ENCODE results near the gene DSC2. TPM values are rescaled to one million over a fixed set of nuclear protein-coding genes. Genes with fewer than 3 reads are reported as not detected.

DSC2 gene
- total and polyA plus RNA-seq, 2 donors (not counting 1 experiment from before 2014, with no cell fraction given) = under 0.01 TPM; not detected in 1

DNA sequence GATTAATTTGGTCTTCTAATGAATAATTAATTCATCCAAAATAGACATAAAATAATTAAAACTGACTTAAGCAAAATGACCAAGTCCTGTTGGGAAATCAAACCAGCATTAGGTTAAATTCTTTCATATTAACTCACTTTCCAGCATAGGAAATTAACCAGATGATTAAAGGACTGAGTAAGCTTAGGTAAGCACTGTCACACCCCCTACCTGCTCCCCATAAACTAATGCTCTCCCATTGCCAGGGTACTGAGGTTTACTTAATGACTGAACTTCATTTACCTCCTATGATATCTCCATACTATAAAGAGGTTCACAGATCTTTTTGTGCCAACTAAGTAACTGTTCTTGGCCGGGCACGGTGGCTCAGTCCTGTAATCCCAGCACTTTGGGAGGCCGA, 13.7 kb downstream of the DSC2 start:
- DNase-seq (ENCODE audit: low read depth in 2 of 2) = no peak
- Histone ChIP-seq H3K36me3 (ENCODE audit: control insufficient read depth, insufficient read depth, low read length) (no peaks in the 10 kb centered on the region), H3K79me2 (ENCODE audit: control insufficient read depth, insufficient read depth, low read length) (no peaks in the 10 kb centered on the region), H2AFZ (ENCODE audit: low read length) (no peak overlapping the region), H4K20me1 (ENCODE audit: control insufficient read depth, extremely low read depth, insufficient read depth, low read length) (no peaks in the 10 kb centered on the region), H3K27me3 (ENCODE audit: control insufficient read depth, insufficient read depth, low read length) (no peaks in the 10 kb centered on the region), H3K4me2 (ENCODE audit: extremely low read depth, insufficient read depth, low read length) (no peak overlapping the region), H3K9ac (ENCODE audit: insufficient read depth, low read length) (no peak overlapping the region), H3K4me3 (replicated peaks in 1 of 4; ENCODE audit: control extremely low read depth in 1 of 4, insufficient read depth in 1 of 4, low read depth in 3 of 4, low read length in 4 of 4) (no peak overlapping the region), H3K9me3 (ENCODE audit: control insufficient read depth, insufficient read depth, low read depth, low read length) (no peaks in the 10 kb centered on the region), H3K4me1 (ENCODE audit: control insufficient read depth, extremely low read depth, insufficient read depth, low read length) (no peaks in the 10 kb centered on the region), H3K27ac (ENCODE audit: insufficient read depth, low read length) (no peak overlapping the region)
- TF ChIP-seq, protein P1, sequence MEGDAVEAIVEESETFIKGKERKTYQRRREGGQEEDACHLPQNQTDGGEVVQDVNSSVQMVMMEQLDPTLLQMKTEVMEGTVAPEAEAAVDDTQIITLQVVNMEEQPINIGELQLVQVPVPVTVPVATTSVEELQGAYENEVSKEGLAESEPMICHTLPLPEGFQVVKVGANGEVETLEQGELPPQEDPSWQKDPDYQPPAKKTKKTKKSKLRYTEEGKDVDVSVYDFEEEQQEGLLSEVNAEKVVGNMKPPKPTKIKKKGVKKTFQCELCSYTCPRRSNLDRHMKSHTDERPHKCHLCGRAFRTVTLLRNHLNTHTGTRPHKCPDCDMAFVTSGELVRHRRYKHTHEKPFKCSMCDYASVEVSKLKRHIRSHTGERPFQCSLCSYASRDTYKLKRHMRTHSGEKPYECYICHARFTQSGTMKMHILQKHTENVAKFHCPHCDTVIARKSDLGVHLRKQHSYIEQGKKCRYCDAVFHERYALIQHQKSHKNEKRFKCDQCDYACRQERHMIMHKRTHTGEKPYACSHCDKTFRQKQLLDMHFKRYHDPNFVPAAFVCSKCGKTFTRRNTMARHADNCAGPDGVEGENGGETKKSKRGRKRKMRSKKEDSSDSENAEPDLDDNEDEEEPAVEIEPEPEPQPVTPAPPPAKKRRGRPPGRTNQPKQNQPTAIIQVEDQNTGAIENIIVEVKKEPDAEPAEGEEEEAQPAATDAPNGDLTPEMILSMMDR (conservative IDR thresholded peaks at IDR 0.05 in 1 of 2, IDR thresholded peaks at IDR 0.05 in 1 of 2; ENCODE audit: low read depth in 1 of 2, low read length in 2 of 2) = no peak
- TF ChIP-seq EZH2 (IDR thresholded peaks at IDR 0.05; ENCODE audit: low read length, missing control alignments) = no peak

DNA sequence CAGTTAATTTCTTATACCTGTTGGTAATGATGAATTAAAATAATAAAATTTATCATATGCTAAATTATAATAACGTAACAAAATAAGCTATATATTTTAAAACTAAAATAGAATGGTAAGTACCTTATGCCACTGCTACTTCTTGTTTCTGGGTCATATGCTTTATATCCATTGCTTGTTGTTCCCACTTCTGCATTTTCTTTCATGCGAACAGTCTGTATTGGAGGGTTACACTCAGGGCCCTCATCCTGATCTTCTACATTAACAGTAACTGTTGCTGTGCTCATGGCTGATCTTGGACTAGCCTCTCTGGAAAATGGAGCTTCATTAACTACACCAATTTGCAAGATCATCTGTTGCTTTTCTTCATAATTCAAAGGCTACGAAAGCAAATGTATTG, 22.2 kb downstream of the DSC2 start:
- no peaks in the 10 kb centered on the region for H4K20me1 ChIP-seq (ENCODE audit: control insufficient read depth, extremely low read depth, insufficient read depth, low read length)
- no peak overlapping the region for H3K9ac ChIP-seq (ENCODE audit: insufficient read depth, low read length)
- no peaks in the 10 kb centered on the region for H3K79me2 ChIP-seq (ENCODE audit: control insufficient read depth, insufficient read depth, low read length)
- TF ChIP-seq EZH2 (IDR thresholded peaks at IDR 0.05; ENCODE audit: low read length, missing control alignments) = no peak
- no peak overlapping the region for H3K27ac ChIP-seq (ENCODE audit: insufficient read depth, low read length)
- H3K9me3 ChIP-seq (ENCODE audit: control insufficient read depth, insufficient read depth, low read depth, low read length) = no peaks in the 10 kb centered on the region
- H3K36me3 ChIP-seq (ENCODE audit: control insufficient read depth, insufficient read depth, low read length) = no peaks in the 10 kb centered on the region
- H3K4me2 ChIP-seq (ENCODE audit: extremely low read depth, insufficient read depth, low read length) = no peak overlapping the region
- H3K4me1 ChIP-seq (ENCODE audit: control insufficient read depth, extremely low read depth, insufficient read depth, low read length) = no peaks in the 10 kb centered on the region
- H3K27me3 ChIP-seq (ENCODE audit: control insufficient read depth, insufficient read depth, low read length) = no peaks in the 10 kb centered on the region
- H2AFZ ChIP-seq (ENCODE audit: low read length) = no peak overlapping the region
- DNase-seq (ENCODE audit: low read depth in 2 of 2) = no peak
- H3K4me3 ChIP-seq (replicated peaks in 1 of 4; ENCODE audit: control extremely low read depth in 1 of 4, insufficient read depth in 1 of 4, low read depth in 3 of 4, low read length in 4 of 4) = no peak overlapping the region

DNA sequence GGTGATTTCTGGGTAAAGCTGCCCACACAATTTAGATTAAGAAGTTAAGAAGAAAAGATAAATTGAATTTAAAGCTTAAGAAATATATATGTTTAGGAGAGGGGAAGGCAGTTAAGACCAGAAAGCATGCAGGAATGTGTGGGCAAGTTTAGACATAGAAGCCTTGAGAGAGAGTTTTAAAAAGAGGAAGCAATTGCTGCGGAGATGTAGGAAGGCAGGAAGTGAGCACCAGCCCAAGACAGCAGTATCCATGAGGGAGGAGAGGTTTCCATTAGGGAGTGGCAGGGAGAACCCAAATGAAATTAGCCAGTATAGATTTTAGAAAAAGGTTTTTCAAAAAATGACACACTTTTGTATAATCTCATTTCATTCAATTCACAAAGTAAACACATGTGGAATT, 24.3 kb downstream of the DSC2 start:
- Histone ChIP-seq H3K27me3 (ENCODE audit: control insufficient read depth, insufficient read depth, low read length) (no peaks in the 10 kb centered on the region), H3K79me2 (ENCODE audit: control insufficient read depth, insufficient read depth, low read length) (no peaks in the 10 kb centered on the region), H3K9ac (ENCODE audit: insufficient read depth, low read length) (no peak overlapping the region), H3K9me3 (ENCODE audit: control insufficient read depth, insufficient read depth, low read depth, low read length) (no peaks in the 10 kb centered on the region), H3K27ac (ENCODE audit: insufficient read depth, low read length) (no peak overlapping the region), H3K4me3 (replicated peaks in 1 of 4; ENCODE audit: control extremely low read depth in 1 of 4, insufficient read depth in 1 of 4, low read depth in 3 of 4, low read length in 4 of 4) (no peak overlapping the region), H2AFZ (ENCODE audit: low read length) (no peak overlapping the region), H4K20me1 (ENCODE audit: control insufficient read depth, extremely low read depth, insufficient read depth, low read length) (no peaks in the 10 kb centered on the region), H3K4me2 (ENCODE audit: extremely low read depth, insufficient read depth, low read length) (no peak overlapping the region), H3K36me3 (ENCODE audit: control insufficient read depth, insufficient read depth, low read length) (no peaks in the 10 kb centered on the region), H3K4me1 (ENCODE audit: control insufficient read depth, extremely low read depth, insufficient read depth, low read length) (no peaks in the 10 kb centered on the region)
- TF ChIP-seq EZH2 (IDR thresholded peaks at IDR 0.05; ENCODE audit: low read length, missing control alignments) = no peak
- TF ChIP-seq, protein P1 (conservative IDR thresholded peaks at IDR 0.05 in 1 of 2, IDR thresholded peaks at IDR 0.05 in 1 of 2; ENCODE audit: low read depth in 1 of 2, low read length in 2 of 2) = no peak
- no peak for DNase-seq (ENCODE audit: low read depth in 2 of 2)
